WERI-Rb-1 (cell line): ENCODE results near the gene ERMAP.

Experiments
- DNase-seq: peaks from one replicate; pipeline ENCODE4 v3.0.0-alpha.2; 2020
- H3K27ac ChIP-seq: fragments of 250-450 bp; sonication (Bioruptor Pico); 2 replicates; pipeline ENCODE4 v1.5.1; 2020; ENCODE audit warnings: mild to moderate bottlenecking, moderate library complexity
- H3K27me3 ChIP-seq: fragments of 250-450 bp; sonication (Bioruptor Pico); 2 replicates; pipeline ENCODE4 v1.5.1; 2021; ENCODE audit warnings: mild to moderate bottlenecking, low read depth, moderate library complexity; ENCODE audit not compliant: insufficient read depth, severe bottlenecking
- H3K36me3 ChIP-seq: fragments of 250-450 bp; sonication (Bioruptor Pico); 2 replicates; pipeline ENCODE4 v1.5.1; 2020; ENCODE audit warnings: mild to moderate bottlenecking, moderate library complexity
- H3K4me3 ChIP-seq: 2 replicates; pipeline ENCODE4 v1.5.1; 2011; ENCODE audit warnings: low read depth, mild to moderate bottlenecking, control low read depth, low read length
- H3K9me3 ChIP-seq: fragments of 250-450 bp; sonication (Bioruptor Pico); 2 replicates; pipeline ENCODE4 v1.5.1; 2021; ENCODE audit warnings: mild to moderate bottlenecking, moderate library complexity; ENCODE audit not compliant: severe bottlenecking
- CTCF ChIP-seq: IDR thresholded peaks from 2 replicates; pipeline ENCODE4 v1.5.1; 2011; ENCODE audit warnings: low read depth, mild to moderate bottlenecking, control low read depth, inconsistent platforms, low read length

The ERMAP gene

GRCh38 chr1:42815941-42816584 lies 859 bp upstream of the ERMAP start:
- H3K36me3 ChIP-seq, result peaks cover 11% of the 10 kb centered on the region
- no peak for DNase-seq
- H3K4me3 ChIP-seq, result peak overlapping the region; percentile 77
- no peak for TF ChIP-seq CTCF
- no peaks in the 10 kb centered on the region for H3K9me3 ChIP-seq
- peak overlapping the region; percentile 100 for H3K27ac ChIP-seq
- no peaks in the 10 kb centered on the region for H3K27me3 ChIP-seq

- Histone ChIP-seq H3K27me3 (no peaks in the 10 kb centered on the region), H3K9me3 (no peaks in the 10 kb centered on the region), H3K27ac (peak overlapping the region; percentile 100; the same call in 1 of the 2 replicates), H3K36me3 (peaks cover 11% of the 10 kb centered on the region), H3K4me3 (peak overlapping the region; percentile 46)
- TF ChIP-seq CTCF, result no peak
- no peak for DNase-seq
Observed at GRCh38 chr1:42817440-42817767, 482 bp downstream of the ERMAP start.

GRCh38 chr1:42817976-42818375 lies 1.1 kb downstream of the ERMAP start:
- Histone ChIP-seq H3K27me3 (no peaks in the 10 kb centered on the region), H3K36me3 (peaks cover 11% of the 10 kb centered on the region), H3K9me3 (no peaks in the 10 kb centered on the region), H3K4me3 (no peak overlapping the region; the same call in 1 of the 2 replicates), H3K27ac (no peak overlapping the region)
- TF ChIP-seq CTCF, result no peak
- DNase-seq, result no peak

GRCh38 chr1:42820813-42821212 lies 3.9 kb downstream of the ERMAP start:
- Histone ChIP-seq H3K9me3 (no peaks in the 10 kb centered on the region), H3K36me3 (no peaks in the 10 kb centered on the region; the same call in 1 of the 2 replicates), H3K4me3 (no peak overlapping the region), H3K27ac (no peak overlapping the region), H3K27me3 (no peaks in the 10 kb centered on the region)
- DNase-seq, result no peak
- TF ChIP-seq CTCF, result no peak

GRCh38 chr1:42821690-42822089 lies 4.8 kb downstream of the ERMAP start:
- DNase-seq, result no peak
- Histone ChIP-seq H3K27ac (no peak overlapping the region), H3K4me3 (no peak overlapping the region), H3K9me3 (no peaks in the 10 kb centered on the region), H3K36me3 (no peaks in the 10 kb centered on the region), H3K27me3 (no peaks in the 10 kb centered on the region)
- no peak for TF ChIP-seq CTCF

- H3K36me3 ChIP-seq, result no peaks in the 10 kb centered on the region
- H3K9me3 ChIP-seq, result no peaks in the 10 kb centered on the region
- H3K27ac ChIP-seq, result no peak overlapping the region
- no peaks in the 10 kb centered on the region for H3K27me3 ChIP-seq
- DNase-seq, result no peak
- TF ChIP-seq CTCF, result no peak
- H3K4me3 ChIP-seq, result no peak overlapping the region
Observed at GRCh38 chr1:42822800-42823392, 6.0 kb downstream of the ERMAP start.
